HG03432 (cell line): ENCODE data around the gene ARHGEF40.
A peak's percentile ranks its signal among the peaks of the same experiment; 100 is the strongest.

Experiments used
- ATAC-seq: cut with Tn5 transposase; IDR thresholded peaks from one replicate; pipeline ENCODE4 v1.9.1; 2021; ENCODE audit warnings: mild to moderate bottlenecking, moderate library complexity; ENCODE audit not compliant: unreplicated experiment

The ARHGEF40 gene

GRCh38 chr14:21078726-21079125 is 8.6 kb downstream of the ARHGEF40 start:
- ATAC-seq, result no peak

DNA sequence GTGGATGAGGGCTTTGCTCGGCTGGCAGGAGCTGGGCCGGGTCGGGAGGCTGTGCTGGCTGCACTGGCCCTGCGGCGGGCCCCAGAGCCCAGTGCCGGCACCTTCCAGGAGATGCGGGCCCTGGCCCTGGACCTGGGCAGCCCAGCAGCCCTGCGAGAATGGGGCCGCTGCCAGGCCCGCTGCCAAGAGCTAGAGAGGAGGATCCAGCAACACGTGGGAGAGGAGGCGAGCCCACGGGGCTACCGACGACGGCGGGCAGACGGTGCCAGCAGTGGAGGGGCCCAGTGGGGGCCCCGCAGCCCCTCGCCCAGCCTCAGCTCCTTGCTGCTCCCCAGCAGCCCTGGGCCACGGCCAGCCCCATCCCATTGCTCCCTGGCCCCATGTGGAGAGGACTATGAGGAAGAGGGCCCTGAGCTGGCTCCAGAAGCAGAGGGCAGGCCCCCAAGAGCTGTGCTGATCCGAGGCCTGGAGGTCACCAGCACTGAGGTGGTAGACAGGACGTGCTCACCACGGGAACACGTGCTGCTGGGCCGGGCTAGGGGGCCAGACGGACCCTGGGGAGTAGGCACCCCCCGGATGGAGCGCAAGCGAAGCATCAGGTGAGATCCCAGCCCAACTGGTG is 11.5 kb downstream of the ARHGEF40 start:
- ATAC-seq, result no peak

DNA sequence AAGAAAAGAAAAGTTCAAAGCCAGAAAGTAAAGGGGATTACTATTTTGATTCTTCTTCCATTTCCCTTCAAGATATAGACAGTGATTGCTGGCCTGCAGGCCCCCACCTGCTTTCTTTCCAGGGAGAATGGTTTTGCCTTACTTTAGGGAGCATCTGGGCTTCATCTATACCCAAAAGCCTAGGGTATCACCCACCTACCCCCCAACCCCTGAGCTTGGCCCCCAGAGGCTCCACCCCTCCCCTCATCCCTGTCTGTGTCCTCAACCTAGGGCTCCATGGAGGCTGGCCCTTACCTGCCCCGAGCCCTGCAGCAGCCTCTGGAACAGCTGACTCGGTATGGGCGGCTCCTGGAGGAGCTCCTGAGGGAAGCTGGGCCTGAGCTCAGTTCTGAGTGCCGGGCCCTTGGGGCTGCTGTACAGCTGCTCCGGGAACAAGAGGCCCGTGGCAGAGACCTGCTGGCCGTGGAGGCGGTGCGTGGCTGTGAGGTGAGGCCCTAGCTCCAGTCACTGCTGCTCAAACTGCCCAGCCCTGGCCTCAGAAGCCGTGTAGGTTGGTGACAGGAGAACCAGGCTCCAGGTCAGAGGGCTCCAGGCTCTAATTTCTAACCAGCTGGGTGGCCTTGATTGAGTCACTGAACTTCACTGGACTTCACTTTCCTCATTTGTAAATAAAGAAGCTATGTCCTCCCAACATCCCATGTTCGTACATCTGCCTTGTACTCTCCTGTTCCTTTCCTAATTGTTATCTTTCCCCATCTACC is 13.6 kb downstream of the ARHGEF40 start:
- no peak for ATAC-seq

GRCh38 chr14:21084396-21084795 is 14.3 kb downstream of the ARHGEF40 start:
- ATAC-seq, result no peak

DNA sequence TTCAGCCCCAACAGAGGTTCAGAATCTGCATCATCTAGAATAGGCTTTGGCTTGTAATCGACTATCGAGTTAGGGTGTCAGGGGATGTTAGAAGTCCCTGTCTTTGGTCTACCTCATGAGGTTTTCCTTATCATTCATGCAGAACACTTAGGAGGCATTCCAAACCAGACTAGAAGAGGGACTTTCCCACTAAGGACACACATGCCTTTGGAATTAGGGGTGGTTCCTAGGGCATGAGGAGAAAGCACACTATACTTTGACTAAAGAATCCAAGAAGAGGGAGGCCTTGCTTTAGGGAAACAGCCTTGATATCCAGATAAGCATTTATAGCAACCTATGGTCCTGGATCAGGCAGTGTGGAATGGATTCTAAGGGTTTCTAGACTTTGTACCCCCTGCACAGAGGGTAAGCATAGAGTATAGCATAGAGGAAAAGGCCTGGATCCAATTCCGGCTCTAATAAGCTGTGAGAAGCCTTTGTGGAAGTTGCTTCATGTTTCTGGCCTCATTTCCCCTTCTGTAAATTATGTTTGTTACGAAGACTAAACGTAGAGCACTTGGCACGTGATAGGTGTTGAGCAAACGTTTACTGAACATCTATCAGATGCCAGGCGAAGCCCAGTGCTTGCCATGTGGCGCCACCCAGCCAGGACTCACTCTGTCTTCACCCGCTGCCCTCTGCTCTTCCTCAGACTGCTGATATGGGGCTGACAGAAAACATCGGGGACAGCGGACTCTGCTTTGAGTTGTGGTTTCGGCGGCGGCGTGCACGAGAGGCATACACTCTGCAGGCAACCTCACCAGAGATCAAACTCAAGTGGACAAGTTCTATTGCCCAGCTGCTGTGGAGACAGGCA is 15.1 kb downstream of the ARHGEF40 start:
- ATAC-seq, result no peak

- ATAC-seq, result no peak
Measured at GRCh38 chr14:21086908-21087293, 16.8 kb downstream of the ARHGEF40 start.

DNA sequence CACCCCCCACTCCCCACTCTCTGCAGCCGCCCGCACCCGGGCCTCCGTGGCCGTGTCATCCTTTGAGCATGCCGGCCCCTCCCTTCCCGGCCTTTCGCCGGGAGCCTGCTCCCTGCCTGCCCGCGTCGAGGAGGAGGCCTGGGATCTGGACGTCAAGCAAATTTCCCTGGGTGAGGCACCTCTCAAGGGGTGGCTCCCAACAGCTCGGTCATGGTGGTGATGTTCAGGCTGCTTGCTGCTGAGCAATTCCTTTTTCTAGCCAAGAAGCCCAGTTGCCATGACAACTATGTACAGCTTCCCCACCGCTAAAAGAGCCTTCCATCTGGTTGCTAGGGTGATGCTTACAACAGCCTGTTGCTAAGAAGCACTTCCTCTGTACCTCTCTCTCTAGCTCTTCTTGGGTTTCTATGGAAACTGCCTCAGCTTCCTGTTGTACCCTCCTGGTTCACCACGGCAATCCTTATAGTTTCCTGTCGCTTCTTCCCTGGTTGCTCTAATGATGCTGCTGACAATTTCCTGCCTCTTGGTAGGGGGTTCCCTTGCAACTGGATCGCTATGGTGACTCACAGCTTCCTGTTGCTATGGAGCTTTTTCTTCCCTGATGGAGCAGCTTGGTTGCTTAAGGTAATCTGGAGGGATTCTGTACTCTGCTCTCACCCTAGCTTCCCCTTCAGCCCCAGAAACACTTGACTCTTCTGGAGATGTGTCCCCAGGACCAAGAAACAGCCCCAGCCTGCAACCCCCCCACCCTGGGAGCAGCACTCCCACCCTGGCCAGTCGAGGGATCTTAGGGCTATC is 17.4 kb downstream of the ARHGEF40 start:
- peak; percentile 55 for ATAC-seq

GRCh38 chr14:21088687-21089086 is 18.6 kb downstream of the ARHGEF40 start:
- no peak for ATAC-seq

DNA sequence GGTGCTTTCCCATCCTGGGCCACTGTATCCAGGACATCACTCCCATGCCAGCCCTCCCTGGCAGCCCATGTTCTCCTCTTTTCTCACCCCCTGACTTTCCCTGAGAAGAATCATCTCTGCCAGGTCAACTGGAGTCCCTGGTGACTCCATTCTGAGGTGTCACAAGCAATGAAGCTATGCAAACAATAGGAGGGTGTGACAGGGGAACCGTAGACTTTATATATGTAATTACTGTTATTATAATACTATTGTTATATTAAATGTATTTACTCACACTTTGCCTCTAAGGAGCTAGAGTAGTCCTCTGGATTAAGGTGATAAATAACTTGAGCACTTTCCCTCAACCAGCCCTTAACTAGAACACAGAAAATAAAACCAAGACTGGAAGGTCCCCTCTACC is 19.2 kb downstream of the ARHGEF40 start:
- no peak for ATAC-seq

- no peak for ATAC-seq
Measured at GRCh38 chr14:21089877-21090193, 19.7 kb downstream of the ARHGEF40 start.

DNA sequence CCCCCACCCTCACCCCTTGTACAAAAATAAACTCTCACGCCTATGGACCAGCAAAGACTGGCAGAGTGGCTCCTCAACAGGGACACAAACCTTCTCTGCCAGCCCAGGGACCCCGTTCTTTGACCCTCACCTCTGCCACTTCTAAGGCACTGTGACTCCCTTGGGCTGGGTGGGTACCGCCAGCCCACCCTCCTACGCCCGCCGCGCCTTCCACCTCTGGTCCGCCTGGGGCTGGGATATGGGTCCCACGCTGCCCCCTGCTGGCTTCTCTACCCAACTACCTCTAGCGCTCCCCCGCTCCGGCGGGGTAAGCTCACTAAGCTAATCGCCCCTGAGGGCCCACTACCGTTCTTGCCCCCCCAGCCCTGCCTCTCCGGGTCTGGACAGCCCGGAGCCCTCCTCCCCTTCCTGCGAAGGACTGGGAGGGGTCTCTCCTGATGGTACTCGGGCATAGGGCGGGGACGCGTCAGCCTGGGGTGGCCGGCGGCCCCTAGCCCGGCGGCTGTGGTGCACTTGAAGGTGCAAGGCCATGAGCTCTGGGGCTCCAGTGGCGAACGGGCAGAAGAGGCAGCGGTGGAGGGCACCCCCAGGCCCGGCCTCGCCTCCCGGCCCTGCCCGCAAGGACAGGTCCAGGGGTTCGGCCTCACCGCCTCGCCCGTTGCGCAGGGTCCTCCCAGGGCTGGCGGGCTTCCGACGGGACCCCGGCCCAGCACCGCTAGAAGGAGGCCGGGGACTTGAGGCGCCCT is 20.3 kb downstream of the ARHGEF40 start:
- no peak for ATAC-seq

DNA sequence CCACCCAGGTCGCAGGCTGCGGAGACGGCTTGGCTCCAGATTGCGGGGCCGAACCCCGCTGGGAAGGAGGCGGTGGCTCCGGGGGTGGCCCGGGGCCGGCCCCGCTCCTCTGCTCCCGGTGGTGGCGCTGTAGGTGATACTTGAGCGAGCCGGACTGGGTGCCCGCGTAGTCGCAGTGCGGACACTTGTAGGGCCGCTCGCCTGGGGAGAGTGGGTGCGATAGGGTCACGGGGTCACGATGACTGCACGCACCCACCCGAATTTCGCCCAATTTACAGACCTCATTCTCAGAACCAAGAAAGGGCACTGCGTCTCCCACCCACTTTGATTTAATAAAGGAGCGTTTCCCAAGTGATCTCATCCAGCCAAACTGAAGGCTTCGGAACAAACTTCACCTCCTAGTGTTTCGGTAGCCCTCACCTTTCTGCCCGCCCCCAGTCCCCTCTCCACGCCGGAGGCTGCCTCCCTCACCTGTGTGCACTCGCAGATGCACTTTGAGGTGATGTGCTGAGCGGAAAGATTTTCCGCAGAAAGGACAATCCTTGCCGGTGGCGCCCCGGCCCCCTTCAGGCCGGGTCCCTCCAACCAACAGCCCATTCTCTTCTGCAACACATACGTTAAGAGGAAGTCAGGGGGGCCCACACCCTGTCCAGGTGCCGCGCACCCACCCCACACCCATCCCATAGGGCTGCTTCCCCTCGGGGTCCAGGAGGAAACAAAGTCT is 21.0 kb downstream of the ARHGEF40 start:
- ATAC-seq, result no peak

- ATAC-seq, result no peak
Measured at GRCh38 chr14:21091821-21092272, 21.7 kb downstream of the ARHGEF40 start.

- ATAC-seq, result peak; percentile 93
Measured at GRCh38 chr14:21092273-21093011, 22.3 kb downstream of the ARHGEF40 start.

- ATAC-seq, result no peak
Measured at GRCh38 chr14:21093018-21093417, 22.9 kb downstream of the ARHGEF40 start.

- ATAC-seq, result no peak
Measured at GRCh38 chr14:21093769-21094681, 23.9 kb downstream of the ARHGEF40 start.

GRCh38 chr14:21095430-21096205 is 25.5 kb downstream of the ARHGEF40 start:
- no peak for ATAC-seq
